ENCODE data around the gene S100A8. TPM values are rescaled to one million over a fixed set of nuclear protein-coding genes. Genes with fewer than 3 reads are reported as not detected.

The S100A8 gene
- total RNA-seq, 1 experiment from 2014 or later, result not detected

DNA sequence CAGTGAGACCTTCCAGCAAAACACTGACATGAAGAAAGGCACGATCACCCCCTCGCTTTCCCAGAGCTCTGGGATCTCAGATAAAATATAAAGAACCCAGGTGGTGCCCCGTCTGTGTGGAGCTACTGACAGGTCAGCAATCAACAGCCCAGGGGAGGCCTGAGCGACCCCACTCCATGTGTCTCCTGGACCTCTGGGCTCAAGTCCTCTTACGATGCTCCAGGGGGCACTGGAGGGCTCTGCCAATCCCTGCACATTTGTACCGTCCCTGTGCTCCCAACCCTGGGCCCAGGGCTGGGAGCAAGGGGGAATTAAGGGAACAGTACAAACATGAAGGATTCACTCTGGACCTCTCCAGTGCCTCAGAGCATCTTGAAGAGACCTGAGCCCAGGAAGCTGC lies 37.9 kb upstream of the S100A8 start:
- no peaks in the 10 kb centered on the region for H3K36me3 Mint-ChIP-seq (ENCODE audit: insufficient read depth, unreplicated experiment)
- no peak overlapping the region for H3K27ac Mint-ChIP-seq (ENCODE audit: unreplicated experiment)
- intact Hi-C loops (cut with micrococcal nuclease; ENCODE audit: unreplicated experiment), result loop anchor here (2.0 kb wide), 1 partner anchor 66 kb away; no protein-coding TSS in a partner anchor
- Histone ChIP-seq H3K4me1 (no peaks in the 10 kb centered on the region), H3K36me3 (ENCODE audit: control insufficient read depth, insufficient read depth, low read length) (no peaks in the 10 kb centered on the region), H3K9me3 (no peaks in the 10 kb centered on the region), H3K27me3 (replicated peaks; ENCODE audit: control insufficient read depth, insufficient read depth, low read length) (no peaks in the 10 kb centered on the region), H3K4me3 (ENCODE audit: low read depth, low read length) (no peak overlapping the region)
- no peaks in the 10 kb centered on the region for H3K4me1 Mint-ChIP-seq (ENCODE audit: low read depth, unreplicated experiment)
- BruUV-seq (replicated peaks), result no TSS peak
- CTCF ChIA-PET, result no interaction called here
- TF ChIP-seq, protein P1, sequence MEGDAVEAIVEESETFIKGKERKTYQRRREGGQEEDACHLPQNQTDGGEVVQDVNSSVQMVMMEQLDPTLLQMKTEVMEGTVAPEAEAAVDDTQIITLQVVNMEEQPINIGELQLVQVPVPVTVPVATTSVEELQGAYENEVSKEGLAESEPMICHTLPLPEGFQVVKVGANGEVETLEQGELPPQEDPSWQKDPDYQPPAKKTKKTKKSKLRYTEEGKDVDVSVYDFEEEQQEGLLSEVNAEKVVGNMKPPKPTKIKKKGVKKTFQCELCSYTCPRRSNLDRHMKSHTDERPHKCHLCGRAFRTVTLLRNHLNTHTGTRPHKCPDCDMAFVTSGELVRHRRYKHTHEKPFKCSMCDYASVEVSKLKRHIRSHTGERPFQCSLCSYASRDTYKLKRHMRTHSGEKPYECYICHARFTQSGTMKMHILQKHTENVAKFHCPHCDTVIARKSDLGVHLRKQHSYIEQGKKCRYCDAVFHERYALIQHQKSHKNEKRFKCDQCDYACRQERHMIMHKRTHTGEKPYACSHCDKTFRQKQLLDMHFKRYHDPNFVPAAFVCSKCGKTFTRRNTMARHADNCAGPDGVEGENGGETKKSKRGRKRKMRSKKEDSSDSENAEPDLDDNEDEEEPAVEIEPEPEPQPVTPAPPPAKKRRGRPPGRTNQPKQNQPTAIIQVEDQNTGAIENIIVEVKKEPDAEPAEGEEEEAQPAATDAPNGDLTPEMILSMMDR (IDR thresholded peaks at IDR 0.05; ENCODE audit: insufficient read depth in 1 of 2, low read depth in 1 of 2, low read length in 1 of 2, severe bottlenecking in 1 of 2, unreplicated experiment in 1 of 2), result no peak
- peaks cover 19% of the 10 kb centered on the region for H3K27me3 Mint-ChIP-seq (ENCODE audit: insufficient read depth, unreplicated experiment)
- no peaks in the 10 kb centered on the region for H3K9me3 Mint-ChIP-seq (ENCODE audit: unreplicated experiment)
- DNase-seq, result no peak
- POLR2A ChIA-PET, result no interaction called here
- no peak overlapping the region for H3K4me3 Mint-ChIP-seq (ENCODE audit: unreplicated experiment)

GRCh38 chr1:153428073-153428638 lies 37.3 kb upstream of the S100A8 start:
- TF ChIP-seq, protein P1 (IDR thresholded peaks at IDR 0.05; ENCODE audit: insufficient read depth in 1 of 2, low read depth in 1 of 2, low read length in 1 of 2, severe bottlenecking in 1 of 2, unreplicated experiment in 1 of 2), result no peak
- H3K27me3 Mint-ChIP-seq (ENCODE audit: insufficient read depth, unreplicated experiment), result peaks cover 17% of the 10 kb centered on the region
- no TSS peak for BruUV-seq (replicated peaks)

GRCh38 chr1:153426809-153427208 lies 35.9 kb upstream of the S100A8 start:
- H3K36me3 Mint-ChIP-seq (ENCODE audit: insufficient read depth, unreplicated experiment), result no peaks in the 10 kb centered on the region
- no peaks in the 10 kb centered on the region for H3K4me1 ChIP-seq

More at GRCh38 chr1:153428073-153428638, 37.3 kb upstream of the S100A8 start:
- no peak overlapping the region for H3K4me3 Mint-ChIP-seq (ENCODE audit: unreplicated experiment)
- no peaks in the 10 kb centered on the region for H3K27me3 ChIP-seq (replicated peaks; ENCODE audit: control insufficient read depth, insufficient read depth, low read length)
- CTCF ChIA-PET, result no interaction called here
- DNase-seq, result no peak
- POLR2A ChIA-PET, result no interaction called here
- H3K9me3 ChIP-seq, result no peaks in the 10 kb centered on the region
- H3K36me3 Mint-ChIP-seq (ENCODE audit: insufficient read depth, unreplicated experiment), result no peaks in the 10 kb centered on the region
- H3K4me3 ChIP-seq (ENCODE audit: low read depth, low read length), result no peak overlapping the region
- no peaks in the 10 kb centered on the region for H3K9me3 Mint-ChIP-seq (ENCODE audit: unreplicated experiment)
- no peaks in the 10 kb centered on the region for H3K36me3 ChIP-seq (ENCODE audit: control insufficient read depth, insufficient read depth, low read length)
- no peak overlapping the region for H3K27ac Mint-ChIP-seq (ENCODE audit: unreplicated experiment)
- no peaks in the 10 kb centered on the region for H3K4me1 Mint-ChIP-seq (ENCODE audit: low read depth, unreplicated experiment)
- intact Hi-C loops (cut with micrococcal nuclease; ENCODE audit: unreplicated experiment), result loop anchor here (2.0 kb wide), 1 partner anchor 67 kb away; no protein-coding TSS in a partner anchor
- no peaks in the 10 kb centered on the region for H3K4me1 ChIP-seq

More at GRCh38 chr1:153426809-153427208, 35.9 kb upstream of the S100A8 start:
- Mint-ChIP-seq H3K27ac (ENCODE audit: unreplicated experiment) (no peak overlapping the region), H3K9me3 (ENCODE audit: unreplicated experiment) (no peaks in the 10 kb centered on the region), H3K4me3 (ENCODE audit: unreplicated experiment) (no peak overlapping the region), H3K27me3 (ENCODE audit: insufficient read depth, unreplicated experiment) (peaks cover 17% of the 10 kb centered on the region), H3K4me1 (ENCODE audit: low read depth, unreplicated experiment) (no peaks in the 10 kb centered on the region)
- no peaks in the 10 kb centered on the region for H3K27me3 ChIP-seq (replicated peaks; ENCODE audit: control insufficient read depth, insufficient read depth, low read length)
- intact Hi-C loops (cut with micrococcal nuclease; ENCODE audit: unreplicated experiment), result no loop called here
- TF ChIP-seq, protein P1 (IDR thresholded peaks at IDR 0.05; ENCODE audit: insufficient read depth in 1 of 2, low read depth in 1 of 2, low read length in 1 of 2, severe bottlenecking in 1 of 2, unreplicated experiment in 1 of 2), result no peak
- no peaks in the 10 kb centered on the region for H3K9me3 ChIP-seq
- no TSS peak for BruUV-seq (replicated peaks)
- POLR2A ChIA-PET, result no interaction called here
- no peak overlapping the region for H3K4me3 ChIP-seq (ENCODE audit: low read depth, low read length)
- DNase-seq, result no peak
- CTCF ChIA-PET, result no interaction called here
- no peaks in the 10 kb centered on the region for H3K36me3 ChIP-seq (ENCODE audit: control insufficient read depth, insufficient read depth, low read length)

Measured in Caco-2 (cell line).